BLaER1 (cell line): ENCODE results near the gene PRRC2C.
A peak's percentile ranks its signal among the peaks of the same experiment; 100 is the strongest.
"Not testable (repeated sequence)": the region's sequence is repeated elsewhere in the genome, so short reads cannot be mapped to it uniquely, and the experiment has no call there.

ENCODE experiments used
- H3K27ac ChIP-seq: shearing (Covaris generic); formaldehyde crosslinking; 2 replicates; pipeline ENCODE4 v1.8.1; 2022
- H3K27me3 ChIP-seq: shearing (Covaris generic); formaldehyde crosslinking; 2 replicates; pipeline ENCODE4 v1.8.1; 2022
- H3K36me3 ChIP-seq: shearing (Covaris generic); formaldehyde crosslinking; 2 replicates; pipeline ENCODE4 v1.8.1; 2022
- H3K4me1 ChIP-seq: shearing (Covaris generic); formaldehyde crosslinking; 2 replicates; pipeline ENCODE4 v1.8.1; 2022
- H3K4me2 ChIP-seq: shearing (Covaris generic); formaldehyde crosslinking; 2 replicates; pipeline ENCODE4 v1.8.1; 2022
- H3K4me3 ChIP-seq: shearing (Covaris generic); formaldehyde crosslinking; 2 replicates; pipeline ENCODE4 v1.8.1; 2022
- H3K9ac ChIP-seq: shearing (Covaris generic); formaldehyde crosslinking; 2 replicates; pipeline ENCODE4 v1.8.1; 2022
- H3K9me3 ChIP-seq: shearing (Covaris generic); formaldehyde crosslinking; 2 replicates; pipeline ENCODE4 v1.8.1; 2022
- H4K20me1 ChIP-seq: shearing (Covaris generic); formaldehyde crosslinking; 2 replicates; pipeline ENCODE4 v1.8.1; 2022
- Cebpa-rat ChIP-seq: shearing (Covaris generic); IDR thresholded peaks from 2 replicates; pipeline ENCODE4 v1.8.1; 2022

Gene PRRC2C

GRCh38 chr1:171485375-171486047, at the start of gene PRRC2C:
PRRC2C (plus strand) TSS chr1:171485530; CDS start chr1:171512089, 26,559 bp downstream.
- TF ChIP-seq Cebpa-rat = no peak
- peaks cover 37% of the 10 kb centered on the region for H3K4me1 ChIP-seq

DNA sequence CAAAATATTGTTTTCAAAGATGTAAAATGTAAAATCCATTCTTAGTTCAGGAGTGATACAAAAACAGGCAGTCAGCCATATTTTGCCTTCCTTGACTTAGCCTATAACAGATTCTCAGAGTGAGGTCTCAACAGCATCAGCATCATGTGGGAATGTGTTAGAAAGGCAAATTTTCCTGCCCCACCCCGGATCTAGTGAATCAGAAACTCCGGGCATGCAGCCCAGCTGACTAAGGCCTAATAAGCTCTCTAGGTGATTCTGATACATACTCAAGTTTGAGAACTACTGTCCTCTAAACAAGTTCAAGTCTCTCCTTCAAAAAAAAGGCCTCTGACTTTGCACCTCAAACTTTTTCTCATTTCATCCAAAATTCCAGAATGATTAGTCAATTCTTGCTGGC, 46.9 kb upstream of the PRRC2C start:
- Histone ChIP-seq H3K4me3 (no peak overlapping the region), H4K20me1 (no peaks in the 10 kb centered on the region), H3K9me3 (no peaks in the 10 kb centered on the region), H3K4me2 (no peak overlapping the region), H3K9ac (no peak overlapping the region), H3K27ac (no peak overlapping the region), H3K36me3 (no peaks in the 10 kb centered on the region), H3K27me3 (no peaks in the 10 kb centered on the region), H3K4me1 (no peaks in the 10 kb centered on the region)
- TF ChIP-seq Cebpa-rat = no peak

More at GRCh38 chr1:171485375-171486047, at the start of gene PRRC2C:
- H3K4me3 ChIP-seq = peak within 1 kb of the TSS; percentile 99
- H3K27ac ChIP-seq = peak within 1 kb of the TSS; percentile 99
- H3K36me3 ChIP-seq = peaks cover 18% of the 10 kb centered on the region
- no peaks in the 10 kb centered on the region for H3K9me3 ChIP-seq
- peak within 1 kb of the TSS; percentile 99 for H3K9ac ChIP-seq
- no peaks in the 10 kb centered on the region for H3K27me3 ChIP-seq
- H3K4me2 ChIP-seq = peak within 1 kb of the TSS; percentile 94
- peaks cover 51% of the 10 kb centered on the region for H4K20me1 ChIP-seq

DNA sequence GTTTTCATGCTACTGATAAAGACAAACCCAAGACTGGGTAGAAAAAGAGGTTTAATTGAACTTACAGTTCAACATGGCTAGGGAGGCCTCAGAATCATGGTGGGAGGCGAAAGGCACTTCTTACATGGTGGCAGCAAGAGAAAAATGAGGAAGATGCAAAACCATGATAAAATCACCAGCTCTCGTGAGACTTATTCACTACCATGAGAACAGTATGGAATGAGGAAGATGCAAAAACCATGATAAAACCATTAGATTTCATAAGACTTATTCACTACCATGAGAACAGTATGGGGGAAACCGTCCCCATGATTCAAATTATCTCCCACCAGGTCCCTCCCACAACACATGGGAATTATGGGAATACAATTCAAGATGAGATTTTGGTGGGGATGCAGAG, 45.1 kb upstream of the PRRC2C start:
- not testable (repeated sequence) for H3K4me2 ChIP-seq, H3K9me3 ChIP-seq, H3K4me1 ChIP-seq, H3K9ac ChIP-seq, H3K27me3 ChIP-seq, H3K4me3 ChIP-seq, H4K20me1 ChIP-seq, H3K36me3 ChIP-seq, H3K27ac ChIP-seq

DNA sequence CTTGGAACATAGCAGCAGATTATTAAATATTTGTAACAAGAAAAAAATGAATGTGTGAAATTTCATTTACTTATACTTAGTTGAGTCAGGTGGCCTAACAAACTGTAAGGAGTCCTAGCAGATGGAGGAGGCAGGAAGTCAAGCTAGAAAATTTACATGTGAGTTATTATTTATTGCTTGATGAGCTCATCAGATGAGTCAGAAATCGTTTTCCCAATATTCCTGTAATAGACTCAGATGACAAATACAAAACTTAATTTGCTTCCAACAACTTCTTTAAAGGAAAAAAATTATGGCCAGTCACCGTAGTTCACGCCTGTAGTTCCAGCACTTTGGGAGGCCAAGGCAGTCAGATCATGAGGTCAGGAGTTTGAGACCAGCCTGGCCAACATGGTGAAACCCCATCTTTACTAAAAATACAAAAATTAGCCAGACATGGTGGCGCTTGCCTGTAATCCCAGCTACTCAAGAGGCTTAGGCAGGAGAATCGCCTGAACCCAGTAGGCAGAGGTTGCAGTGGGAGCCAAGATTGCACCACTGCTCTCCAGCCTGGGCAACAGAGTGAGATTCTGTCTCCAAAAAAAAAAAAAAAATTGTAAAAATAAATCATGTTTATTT, 43.9 kb upstream of the PRRC2C start:
- not testable (repeated sequence) for H3K4me1 ChIP-seq, H3K4me3 ChIP-seq, H3K27ac ChIP-seq, H3K36me3 ChIP-seq, H4K20me1 ChIP-seq, H3K9ac ChIP-seq, H3K9me3 ChIP-seq, H3K4me2 ChIP-seq, H3K27me3 ChIP-seq

- no peak for TF ChIP-seq Cebpa-rat
- Histone ChIP-seq H3K36me3 (no peaks in the 10 kb centered on the region), H4K20me1 (no peaks in the 10 kb centered on the region), H3K27ac (no peak overlapping the region), H3K9me3 (no peaks in the 10 kb centered on the region), H3K4me2 (no peak overlapping the region), H3K4me3 (no peak overlapping the region), H3K27me3 (no peaks in the 10 kb centered on the region), H3K9ac (no peak overlapping the region), H3K4me1 (no peaks in the 10 kb centered on the region)
Observed at GRCh38 chr1:171446386-171446785, 38.9 kb upstream of the PRRC2C start.

- Histone ChIP-seq H3K4me3 (no peak overlapping the region), H3K27ac (no peak overlapping the region), H3K36me3 (no peaks in the 10 kb centered on the region), H3K4me2 (no peak overlapping the region), H3K4me1 (no peaks in the 10 kb centered on the region), H3K9ac (no peak overlapping the region), H3K9me3 (peaks cover 10% of the 10 kb centered on the region; the same call in 1 of the 2 replicates), H4K20me1 (no peaks in the 10 kb centered on the region), H3K27me3 (no peaks in the 10 kb centered on the region)
- no peak for TF ChIP-seq Cebpa-rat
Observed at GRCh38 chr1:171455967-171456366, 29.4 kb upstream of the PRRC2C start.

DNA sequence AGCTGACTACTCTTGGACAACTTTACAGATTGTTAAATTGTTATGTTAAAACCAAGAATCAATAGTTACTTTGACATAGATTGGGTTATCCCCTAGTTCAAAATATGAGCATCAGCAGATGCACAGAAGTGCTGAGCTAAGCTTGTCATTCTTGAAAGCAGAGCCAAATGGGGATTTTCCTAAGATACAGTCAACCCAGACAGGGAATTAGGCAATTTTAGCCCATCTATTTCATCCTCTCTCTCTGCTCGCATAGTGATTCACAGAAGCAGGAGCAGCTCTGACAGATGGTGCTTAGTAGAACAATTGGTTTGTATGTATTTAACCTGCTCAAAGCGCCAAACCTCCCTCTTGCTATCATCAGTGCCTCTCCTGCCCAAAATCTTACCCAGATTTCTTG, 27.9 kb upstream of the PRRC2C start:
- Histone ChIP-seq H3K27me3 (no peaks in the 10 kb centered on the region), H3K9ac (no peak overlapping the region), H3K27ac (no peak overlapping the region), H3K36me3 (no peaks in the 10 kb centered on the region), H3K4me3 (no peak overlapping the region), H3K9me3 (peaks cover 6% of the 10 kb centered on the region; the same call in 1 of the 2 replicates), H3K4me2 (no peak overlapping the region), H3K4me1 (no peaks in the 10 kb centered on the region), H4K20me1 (no peaks in the 10 kb centered on the region)
- TF ChIP-seq Cebpa-rat = no peak

DNA sequence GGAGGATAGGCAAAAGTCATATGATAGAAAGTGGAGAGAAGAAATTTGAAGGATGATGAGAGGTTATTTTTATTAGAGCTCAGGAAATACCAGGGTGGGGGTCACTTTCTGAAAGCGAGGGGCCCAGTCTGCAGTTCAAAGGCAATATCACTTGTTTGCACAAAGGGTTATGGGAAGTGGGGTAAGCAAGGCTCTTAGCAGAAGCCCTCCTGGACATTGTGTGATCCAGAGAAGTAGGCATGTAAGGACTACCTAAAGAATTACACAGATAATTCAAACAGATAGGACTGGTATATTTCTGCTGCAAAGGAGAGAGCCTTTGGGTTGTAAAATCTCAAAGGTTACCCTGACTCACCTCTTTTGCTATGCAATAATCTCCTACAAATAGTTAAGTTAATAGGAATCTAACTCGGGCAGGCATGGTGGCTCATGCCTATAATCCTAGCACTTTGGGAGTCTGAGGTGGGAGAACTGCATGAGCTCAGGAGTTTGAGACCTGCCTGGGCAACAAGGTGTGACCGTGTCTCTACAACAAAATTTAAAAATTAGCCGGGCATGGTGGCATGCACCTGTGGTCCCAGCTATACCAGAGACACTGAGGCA, 25.2 kb upstream of the PRRC2C start:
- Histone ChIP-seq H3K4me2 (no peak overlapping the region), H3K4me1 (no peaks in the 10 kb centered on the region), H3K27me3 (no peaks in the 10 kb centered on the region), H3K36me3 (no peaks in the 10 kb centered on the region), H3K9me3 (no peaks in the 10 kb centered on the region), H3K9ac (no peak overlapping the region), H4K20me1 (no peaks in the 10 kb centered on the region), H3K27ac (no peak overlapping the region), H3K4me3 (no peak overlapping the region)
- TF ChIP-seq Cebpa-rat = no peak

DNA sequence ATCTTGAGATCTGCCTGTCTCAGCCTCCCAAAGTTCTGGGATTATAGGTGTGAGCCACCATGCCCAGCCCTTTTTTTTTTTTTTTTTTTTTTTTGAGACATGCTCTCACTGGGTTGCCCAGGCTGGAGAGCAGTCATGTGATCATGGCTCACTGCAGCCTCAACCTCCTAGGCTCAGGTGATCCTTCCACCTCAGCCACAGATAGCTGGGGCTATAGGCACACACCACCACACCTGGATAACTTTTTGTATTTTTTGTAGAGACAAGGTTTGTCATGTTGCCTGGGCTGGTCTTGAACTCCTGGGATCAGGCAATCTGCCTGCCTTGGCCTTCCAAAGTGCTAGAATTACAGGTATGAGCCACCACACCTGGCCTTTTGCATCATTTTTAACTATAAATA, 17.7 kb upstream of the PRRC2C start:
- no peaks in the 10 kb centered on the region for H3K36me3 ChIP-seq
- TF ChIP-seq Cebpa-rat = no peak
- H3K4me2 ChIP-seq = no peak overlapping the region
- H3K4me1 ChIP-seq = no peaks in the 10 kb centered on the region
- H3K27ac ChIP-seq = no peak overlapping the region
- H3K9me3 ChIP-seq = no peaks in the 10 kb centered on the region
- no peak overlapping the region for H3K4me3 ChIP-seq
- H3K9ac ChIP-seq = no peak overlapping the region
- H4K20me1 ChIP-seq = no peaks in the 10 kb centered on the region
- H3K27me3 ChIP-seq = no peaks in the 10 kb centered on the region

- Histone ChIP-seq H3K9ac (no peak overlapping the region), H3K4me3 (no peak overlapping the region), H3K4me1 (no peaks in the 10 kb centered on the region), H3K36me3 (no peaks in the 10 kb centered on the region), H3K4me2 (no peak overlapping the region), H3K27me3 (no peaks in the 10 kb centered on the region), H4K20me1 (no peaks in the 10 kb centered on the region), H3K27ac (no peak overlapping the region), H3K9me3 (no peaks in the 10 kb centered on the region)
- no peak for TF ChIP-seq Cebpa-rat
Observed at GRCh38 chr1:171468120-171468750, 17.1 kb upstream of the PRRC2C start.
